Prostate gland (tissue), 2 donors: ENCODE data around the gene S100A16.

ENCODE experiments used
- CTCF ChIP-seq, 4 experiments: fragments of 200-600 bp in 2 of 4; fragments of 450-650 bp in 2 of 4; sonication (generic) in 2 of 4; IDR thresholded peaks; 1 replicate in 3 of 4; 2 replicates in 1 of 4; pipeline ENCODE4 v1.5.1; 2016 to 2019; ENCODE audit warnings: antibody characterized with exemption in 4 of 4, mild to moderate bottlenecking in 2 of 4, moderate library complexity in 2 of 4
- POLR2A ChIP-seq: fragments of 450-650 bp; IDR thresholded peaks from one replicate; pipeline ENCODE4 v1.6.1; 2016; ENCODE audit warnings: antibody characterized with exemption, mild to moderate bottlenecking
- POLR2AphosphoS5 ChIP-seq: sonication (generic); formaldehyde crosslinking; IDR thresholded peaks from one replicate; pipeline ENCODE4 v1.6.1; 2017; ENCODE audit warnings: antibody characterized with exemption

- TF ChIP-seq CTCF (IDR thresholded peaks at IDR 0.05) (no peak), POLR2A (no peak), POLR2AphosphoS5 (no peak)
Observed at GRCh38 chr1:153598309-153599172, 14.4 kb downstream of the S100A16 start.
